ENCODE data around the gene ZIC5.

The ZIC5 gene

GRCh38 chr13:99966064-99966805 lies 5.3 kb downstream of the ZIC5 start:
- no peaks in the 10 kb centered on the region for H3K9me3 ChIP-seq (ENCODE audit: control insufficient read depth, low read length)
- no peaks in the 10 kb centered on the region for H3K4me1 ChIP-seq (ENCODE audit: control insufficient read depth, insufficient read depth, low read length, poor library complexity, severe bottlenecking)
- WGBS, 2 experiments (ENCODE audit: insufficient coverage in 2 of 2), result 48 to 62% methylated on average over 2 of the region's 8 CpGs
- H3K4me3 ChIP-seq (ENCODE audit: extremely low read depth, insufficient read depth, low read length, poor library complexity, severe bottlenecking), result no peak overlapping the region
- H3K27ac ChIP-seq (ENCODE audit: low read depth, low read length, severe bottlenecking), result peak overlapping the region; percentile 26
- H3K36me3 ChIP-seq (ENCODE audit: control insufficient read depth, insufficient read depth, low read length), result no peaks in the 10 kb centered on the region

GRCh38 chr13:99965329-99966000 lies 6.1 kb downstream of the ZIC5 start:
- no peaks in the 10 kb centered on the region for H3K36me3 ChIP-seq (ENCODE audit: control insufficient read depth, insufficient read depth, low read length)
- no peak overlapping the region for H3K4me3 ChIP-seq (ENCODE audit: extremely low read depth, insufficient read depth, low read length, poor library complexity, severe bottlenecking)
- H3K9me3 ChIP-seq (ENCODE audit: control insufficient read depth, low read length), result no peaks in the 10 kb centered on the region
- H3K27ac ChIP-seq (ENCODE audit: low read depth, low read length, severe bottlenecking), result no peak overlapping the region
- H3K4me1 ChIP-seq (ENCODE audit: control insufficient read depth, insufficient read depth, low read length, poor library complexity, severe bottlenecking), result no peaks in the 10 kb centered on the region
- WGBS, 2 experiments (ENCODE audit: insufficient coverage in 2 of 2), result 83 to 86% methylated on average over 5 to 9 of the region's 9 CpGs

- Histone ChIP-seq H3K27ac (ENCODE audit: low read depth, low read length, severe bottlenecking) (no peak overlapping the region), H3K4me3 (ENCODE audit: extremely low read depth, insufficient read depth, low read length, poor library complexity, severe bottlenecking) (no peak overlapping the region), H3K9me3 (ENCODE audit: control insufficient read depth, low read length) (no peaks in the 10 kb centered on the region), H3K36me3 (ENCODE audit: control insufficient read depth, insufficient read depth, low read length) (no peaks in the 10 kb centered on the region), H3K4me1 (ENCODE audit: control insufficient read depth, insufficient read depth, low read length, poor library complexity, severe bottlenecking) (no peaks in the 10 kb centered on the region)
- 85 to 94% methylated on average over 2 to 3 of the region's 3 CpGs for WGBS, 2 experiments (ENCODE audit: insufficient coverage in 2 of 2)
These were observed 7.7 kb downstream of the ZIC5 start for GRCh38 chr13:99963816-99964339.

GRCh38 chr13:99962242-99962641 lies 9.3 kb downstream of the ZIC5 start:
- Histone ChIP-seq H3K9me3 (ENCODE audit: control insufficient read depth, low read length) (no peaks in the 10 kb centered on the region), H3K27ac (ENCODE audit: low read depth, low read length, severe bottlenecking) (no peak overlapping the region), H3K4me3 (ENCODE audit: extremely low read depth, insufficient read depth, low read length, poor library complexity, severe bottlenecking) (no peak overlapping the region), H3K4me1 (ENCODE audit: control insufficient read depth, insufficient read depth, low read length, poor library complexity, severe bottlenecking) (peaks cover 8% of the 10 kb centered on the region), H3K36me3 (ENCODE audit: control insufficient read depth, insufficient read depth, low read length) (no peaks in the 10 kb centered on the region)
- WGBS, 2 experiments (ENCODE audit: insufficient coverage in 2 of 2), result 80 to 95% methylated on average over 1 of the region's 1 CpG

- 60 to 72% methylated on average over 3 to 7 of the region's 8 CpGs for WGBS, 2 experiments (ENCODE audit: insufficient coverage in 2 of 2)
- no peak overlapping the region for H3K27ac ChIP-seq (ENCODE audit: low read depth, low read length, severe bottlenecking)
- H3K36me3 ChIP-seq (ENCODE audit: control insufficient read depth, insufficient read depth, low read length), result no peaks in the 10 kb centered on the region
- no peak overlapping the region for H3K4me3 ChIP-seq (ENCODE audit: extremely low read depth, insufficient read depth, low read length, poor library complexity, severe bottlenecking)
- H3K9me3 ChIP-seq (ENCODE audit: control insufficient read depth, low read length), result no peaks in the 10 kb centered on the region
- peaks cover 14% of the 10 kb centered on the region for H3K4me1 ChIP-seq (ENCODE audit: control insufficient read depth, insufficient read depth, low read length, poor library complexity, severe bottlenecking)
These were observed 9.9 kb downstream of the ZIC5 start for GRCh38 chr13:99961636-99962035.

GRCh38 chr13:99960663-99961311 lies 10.8 kb downstream of the ZIC5 start:
- WGBS, 2 experiments (ENCODE audit: insufficient coverage in 2 of 2), result 9 to 11% methylated on average over 11 to 12 of the region's 13 CpGs
- Histone ChIP-seq H3K36me3 (ENCODE audit: control insufficient read depth, insufficient read depth, low read length) (no peaks in the 10 kb centered on the region), H3K4me1 (ENCODE audit: control insufficient read depth, insufficient read depth, low read length, poor library complexity, severe bottlenecking) (peaks cover 19% of the 10 kb centered on the region), H3K9me3 (ENCODE audit: control insufficient read depth, low read length) (no peaks in the 10 kb centered on the region), H3K27ac (ENCODE audit: low read depth, low read length, severe bottlenecking) (peak overlapping the region; percentile 3), H3K4me3 (ENCODE audit: extremely low read depth, insufficient read depth, low read length, poor library complexity, severe bottlenecking) (no peak overlapping the region)

GRCh38 chr13:99959540-99960230 lies 11.9 kb downstream of the ZIC5 start:
- peaks cover 19% of the 10 kb centered on the region for H3K4me1 ChIP-seq (ENCODE audit: control insufficient read depth, insufficient read depth, low read length, poor library complexity, severe bottlenecking)
- WGBS, 2 experiments (ENCODE audit: insufficient coverage in 2 of 2), result 1% methylated on average over 36 to 48 of the region's 49 CpGs
- H3K27ac ChIP-seq (ENCODE audit: low read depth, low read length, severe bottlenecking), result peak overlapping the region; percentile 74

GRCh38 chr13:99959127-99959539 lies 12.4 kb downstream of the ZIC5 start:
- 0 to 2% methylated on average over 6 of the region's 10 CpGs for WGBS, 2 experiments (ENCODE audit: insufficient coverage in 2 of 2)
- Histone ChIP-seq H3K4me1 (ENCODE audit: control insufficient read depth, insufficient read depth, low read length, poor library complexity, severe bottlenecking) (peaks cover 19% of the 10 kb centered on the region), H3K4me3 (ENCODE audit: extremely low read depth, insufficient read depth, low read length, poor library complexity, severe bottlenecking) (peak overlapping the region; percentile 28), H3K36me3 (ENCODE audit: control insufficient read depth, insufficient read depth, low read length) (no peaks in the 10 kb centered on the region), H3K27ac (ENCODE audit: low read depth, low read length, severe bottlenecking) (peak overlapping the region; percentile 74), H3K9me3 (ENCODE audit: control insufficient read depth, low read length) (no peaks in the 10 kb centered on the region)

More at GRCh38 chr13:99959540-99960230, 11.9 kb downstream of the ZIC5 start:
- H3K9me3 ChIP-seq (ENCODE audit: control insufficient read depth, low read length), result no peaks in the 10 kb centered on the region
- H3K36me3 ChIP-seq (ENCODE audit: control insufficient read depth, insufficient read depth, low read length), result no peaks in the 10 kb centered on the region
- H3K4me3 ChIP-seq (ENCODE audit: extremely low read depth, insufficient read depth, low read length, poor library complexity, severe bottlenecking), result peak overlapping the region; percentile 28

GRCh38 chr13:99958406-99959126 lies 13.0 kb downstream of the ZIC5 start:
- H3K4me3 ChIP-seq (ENCODE audit: extremely low read depth, insufficient read depth, low read length, poor library complexity, severe bottlenecking), result peak overlapping the region; percentile 5
- H3K27ac ChIP-seq (ENCODE audit: low read depth, low read length, severe bottlenecking), result peak overlapping the region; percentile 74
- no peaks in the 10 kb centered on the region for H3K9me3 ChIP-seq (ENCODE audit: control insufficient read depth, low read length)
- 3 to 4% methylated on average over 33 to 35 of the region's 35 CpGs for WGBS, 2 experiments (ENCODE audit: insufficient coverage in 2 of 2)
- H3K4me1 ChIP-seq (ENCODE audit: control insufficient read depth, insufficient read depth, low read length, poor library complexity, severe bottlenecking), result peaks cover 19% of the 10 kb centered on the region
- no peaks in the 10 kb centered on the region for H3K36me3 ChIP-seq (ENCODE audit: control insufficient read depth, insufficient read depth, low read length)
